HEK293 (cell line): ENCODE measurements around the gene GAA.

Source experiments
- CTCF ChIA-PET: fragments of 350-600 bp; formaldehyde crosslinking; extraction: SDS; loops from one replicate; lab custom pipeline; 2021; ENCODE audit warnings: antibody characterized with exemption; lab: Yijun Ruan, JAX
- POLR2A ChIA-PET: fragments of 300-600 bp; formaldehyde crosslinking; extraction: SDS; loops from one replicate; lab custom pipeline; 2020; ENCODE audit warnings: antibody characterized with exemption, inconsistent platforms; lab: Yijun Ruan, JAX
- H3K27ac ChIP-seq: fragments of 200-500 bp; sonication (Bioruptor generic); 2 replicates; pipeline ENCODE4 v1.5.1; 2014; ENCODE audit warnings: low read depth, low read length, control low read depth, inconsistent platforms; ENCODE audit errors: extremely low read depth
- H3K36me3 ChIP-seq, 2 experiments: fragments of 200-500 bp in 1 of 2; sonication (Bioruptor generic) in 1 of 2; 1 replicate in 1 of 2; 2 replicates in 1 of 2; pipeline ENCODE4 v1.5.1; 2014 to 2017; ENCODE audit warnings: inconsistent platforms in 2 of 2, low read length in 2 of 2; ENCODE audit not compliant: control insufficient read depth in 2 of 2, insufficient read depth in 1 of 2
- H3K4me1 ChIP-seq: fragments of 200-500 bp; sonication (Bioruptor generic); 2 replicates; pipeline ENCODE4 v1.5.1; 2014; ENCODE audit warnings: mild to moderate bottlenecking, low read length, inconsistent platforms; ENCODE audit not compliant: control insufficient read depth, insufficient read depth
- H3K4me3 ChIP-seq: 2 replicates; pipeline ENCODE4 v1.5.1; 2011; ENCODE audit warnings: low read depth, mild to moderate bottlenecking, control low read depth, low read length, moderate library complexity
- H3K9me3 ChIP-seq: fragments of 200-500 bp; sonication (Bioruptor generic); 2 replicates; pipeline ENCODE4 v1.5.1; 2014; ENCODE audit warnings: low read depth, low read length, inconsistent platforms; ENCODE audit not compliant: control insufficient read depth, insufficient read depth
- EGR2 ChIP-seq: fragments of 450-650 bp; formaldehyde crosslinking; IDR thresholded peaks from 2 replicates; pipeline ENCODE4 v1.5.1; 2016; ENCODE audit warnings: low read depth, missing biosample characterization, missing genetic modification characterization
- GLIS1 ChIP-seq: fragments of 450-650 bp; formaldehyde crosslinking; IDR thresholded peaks from 2 replicates; pipeline ENCODE4 v1.5.1; 2016; ENCODE audit warnings: missing biosample characterization, missing genetic modification characterization
- KLF1 ChIP-seq: fragments of 450-650 bp; formaldehyde crosslinking; IDR thresholded peaks from 2 replicates; pipeline ENCODE4 v1.5.1; 2016; ENCODE audit warnings: missing biosample characterization, missing genetic modification characterization
- REPIN1 ChIP-seq: fragments of 450-650 bp; formaldehyde crosslinking; IDR thresholded peaks from 2 replicates; pipeline ENCODE4 v1.5.1; 2017; ENCODE audit warnings: missing biosample characterization, missing genetic modification characterization, low read depth
- SP7 ChIP-seq: fragments of 450-650 bp; formaldehyde crosslinking; IDR thresholded peaks from 2 replicates; pipeline ENCODE4 v1.5.1; 2016; ENCODE audit warnings: missing biosample characterization, missing genetic modification characterization
- ZBTB20 ChIP-seq: fragments of 450-650 bp; formaldehyde crosslinking; IDR thresholded peaks from 2 replicates; pipeline ENCODE4 v1.5.1; 2016; ENCODE audit warnings: missing biosample characterization, missing genetic modification characterization
- ZIC2 ChIP-seq: fragments of 450-650 bp; formaldehyde crosslinking; IDR thresholded peaks from 2 replicates; pipeline ENCODE4 v1.5.1; 2016; ENCODE audit warnings: missing biosample characterization, missing genetic modification characterization
- ZNF138 ChIP-seq: fragments of 450-650 bp; formaldehyde crosslinking; IDR thresholded peaks from 2 replicates; pipeline ENCODE4 v1.5.1; 2016; ENCODE audit warnings: missing biosample characterization, missing genetic modification characterization, borderline replicate concordance
- ZNF266 ChIP-seq: fragments of 450-650 bp; formaldehyde crosslinking; IDR thresholded peaks from 2 replicates; pipeline ENCODE4 v1.5.1; 2016; ENCODE audit warnings: missing biosample characterization, missing genetic modification characterization, low read depth
- ZNF292 ChIP-seq: fragments of 450-650 bp; formaldehyde crosslinking; IDR thresholded peaks from 2 replicates; pipeline ENCODE4 v1.5.1; 2016; ENCODE audit warnings: low read depth, missing biosample characterization, missing genetic modification characterization, borderline replicate concordance
- ZNF404 ChIP-seq: fragments of 450-650 bp; formaldehyde crosslinking; IDR thresholded peaks from 2 replicates; pipeline ENCODE4 v1.5.1; 2017; ENCODE audit warnings: missing biosample characterization, missing genetic modification characterization
- ZNF501 ChIP-seq: fragments of 450-650 bp; formaldehyde crosslinking; IDR thresholded peaks from 2 replicates; pipeline ENCODE4 v1.5.1; 2016; ENCODE audit warnings: missing biosample characterization, missing genetic modification characterization
- ZNF571 ChIP-seq: fragments of 450-650 bp; formaldehyde crosslinking; IDR thresholded peaks from 2 replicates; pipeline ENCODE4 v1.5.0; 2017; ENCODE audit warnings: missing biosample characterization, missing genetic modification characterization
- ZNF830 ChIP-seq: fragments of 450-650 bp; IDR thresholded peaks from 2 replicates; pipeline ENCODE4 v1.5.0; 2018; ENCODE audit warnings: missing biosample characterization, missing genetic modification characterization, low read depth, mild to moderate bottlenecking, moderate library complexity
- TF ChIP-seq, protein P1 (sequence below): fragments of 450-650 bp; formaldehyde crosslinking; IDR thresholded peaks from 2 replicates; pipeline ENCODE4 v1.5.1; 2016; ENCODE audit warnings: missing biosample characterization, missing genetic modification characterization
- TF ChIP-seq, protein P2 (sequence below): fragments of 450-650 bp; formaldehyde crosslinking; IDR thresholded peaks from 2 replicates; pipeline ENCODE4 v1.5.1; 2017; ENCODE audit warnings: missing biosample characterization, missing genetic modification characterization
- TF ChIP-seq, protein P3 (sequence below): fragments of 450-650 bp; formaldehyde crosslinking; IDR thresholded peaks from 2 replicates; pipeline ENCODE4 v1.5.1; 2016; ENCODE audit warnings: missing biosample characterization, missing genetic modification characterization

The GAA gene

DNA sequence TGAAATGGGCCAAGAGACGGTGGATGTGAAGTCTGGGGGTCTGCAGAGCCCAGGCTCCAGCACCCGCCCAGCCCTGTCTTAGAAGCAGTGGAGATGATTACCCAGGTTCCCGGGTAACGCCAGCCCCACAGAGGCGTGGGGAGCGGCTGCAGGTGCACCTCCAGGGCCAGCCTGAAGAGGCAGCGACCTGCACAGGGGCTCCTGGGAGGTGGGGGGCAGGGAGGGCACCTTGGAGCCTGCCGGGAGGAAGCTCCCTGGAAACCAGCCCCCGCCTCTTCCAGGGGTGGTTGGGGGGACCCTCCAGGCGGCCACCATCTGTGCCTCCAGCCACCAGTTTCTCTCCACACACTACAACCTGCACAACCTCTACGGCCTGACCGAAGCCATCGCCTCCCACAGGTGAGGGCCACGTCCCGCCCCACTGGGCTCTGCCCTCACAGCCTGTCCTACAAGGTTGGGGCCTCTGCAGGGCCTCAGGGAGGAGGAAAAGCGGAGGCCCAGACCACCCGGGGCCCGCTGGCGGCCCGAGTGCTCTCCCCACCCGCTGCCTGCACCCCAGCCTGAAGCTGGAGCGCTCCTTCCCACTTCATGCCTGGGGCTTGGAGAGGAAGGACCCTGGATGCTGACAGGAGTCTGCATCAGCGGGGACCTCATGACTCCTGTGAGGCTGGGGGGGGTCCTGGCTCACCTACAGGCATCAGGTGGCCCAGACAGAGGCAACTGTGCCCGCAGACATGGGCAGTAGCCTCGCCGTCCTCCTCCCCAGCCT is 10.5 kb downstream of the GAA start:
- peak; percentile 49; the same call in 1 of the 2 replicates for TF ChIP-seq ZBTB20
- TF ChIP-seq ZNF571 (tag by site-specific recombination) = no peak
- Histone ChIP-seq H3K27ac (no peak overlapping the region), H3K4me3 (no peak overlapping the region), H3K36me3 (peaks cover 0 to 23% of the 10 kb centered on the region in 2 experiments; a peak in 1 of 3 replicates), H3K9me3 (no peaks in the 10 kb centered on the region), H3K4me1 (no peaks in the 10 kb centered on the region)
- CTCF ChIA-PET = interaction anchor here (1.0 to 2.7 kb wide), 2 partner anchors 10 to 11 kb away, joined by 5 to 12 read pairs; partner anchors contain the start of gene GAA
- POLR2A ChIA-PET = interaction anchor here (1.3 kb wide), 1 partner anchor 10 kb away, joined by 7 read pairs; the partner anchor contains the start of gene GAA

DNA sequence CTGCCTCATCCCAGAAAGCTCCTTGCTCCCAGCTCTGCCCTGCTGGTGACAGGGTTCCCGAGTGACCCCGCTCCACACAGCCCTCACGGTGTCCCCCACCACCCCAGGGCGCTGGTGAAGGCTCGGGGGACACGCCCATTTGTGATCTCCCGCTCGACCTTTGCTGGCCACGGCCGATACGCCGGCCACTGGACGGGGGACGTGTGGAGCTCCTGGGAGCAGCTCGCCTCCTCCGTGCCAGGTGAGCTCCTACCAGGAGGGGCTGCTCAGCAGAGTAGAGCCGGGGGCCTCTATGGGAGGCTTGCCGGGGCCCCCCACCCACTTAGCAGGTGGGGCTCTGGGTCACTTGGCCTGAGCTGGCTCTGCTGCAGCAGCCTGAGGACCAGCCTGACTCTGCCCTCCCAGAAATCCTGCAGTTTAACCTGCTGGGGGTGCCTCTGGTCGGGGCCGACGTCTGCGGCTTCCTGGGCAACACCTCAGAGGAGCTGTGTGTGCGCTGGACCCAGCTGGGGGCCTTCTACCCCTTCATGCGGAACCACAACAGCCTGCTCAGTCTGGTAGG is 11.2 kb downstream of the GAA start:
- no peak overlapping the region for H3K4me3 ChIP-seq
- TF ChIP-seq ZNF138 (tag by site-specific recombination) (no peak), ZNF501 (tag by site-specific recombination) (no peak), ZNF266 (tag by site-specific recombination) (no peak), SP7 (tag by site-specific recombination) (no peak), KLF1 (tag by site-specific recombination) (no peak), ZNF292 (tag by site-specific recombination) (no peak), ZNF404 (tag by site-specific recombination) (no peak), ZNF830 (tag by site-specific recombination) (no peak), REPIN1 (tag by site-specific recombination) (no peak), EGR2 (no peak)
- TF ChIP-seq, protein P1, sequence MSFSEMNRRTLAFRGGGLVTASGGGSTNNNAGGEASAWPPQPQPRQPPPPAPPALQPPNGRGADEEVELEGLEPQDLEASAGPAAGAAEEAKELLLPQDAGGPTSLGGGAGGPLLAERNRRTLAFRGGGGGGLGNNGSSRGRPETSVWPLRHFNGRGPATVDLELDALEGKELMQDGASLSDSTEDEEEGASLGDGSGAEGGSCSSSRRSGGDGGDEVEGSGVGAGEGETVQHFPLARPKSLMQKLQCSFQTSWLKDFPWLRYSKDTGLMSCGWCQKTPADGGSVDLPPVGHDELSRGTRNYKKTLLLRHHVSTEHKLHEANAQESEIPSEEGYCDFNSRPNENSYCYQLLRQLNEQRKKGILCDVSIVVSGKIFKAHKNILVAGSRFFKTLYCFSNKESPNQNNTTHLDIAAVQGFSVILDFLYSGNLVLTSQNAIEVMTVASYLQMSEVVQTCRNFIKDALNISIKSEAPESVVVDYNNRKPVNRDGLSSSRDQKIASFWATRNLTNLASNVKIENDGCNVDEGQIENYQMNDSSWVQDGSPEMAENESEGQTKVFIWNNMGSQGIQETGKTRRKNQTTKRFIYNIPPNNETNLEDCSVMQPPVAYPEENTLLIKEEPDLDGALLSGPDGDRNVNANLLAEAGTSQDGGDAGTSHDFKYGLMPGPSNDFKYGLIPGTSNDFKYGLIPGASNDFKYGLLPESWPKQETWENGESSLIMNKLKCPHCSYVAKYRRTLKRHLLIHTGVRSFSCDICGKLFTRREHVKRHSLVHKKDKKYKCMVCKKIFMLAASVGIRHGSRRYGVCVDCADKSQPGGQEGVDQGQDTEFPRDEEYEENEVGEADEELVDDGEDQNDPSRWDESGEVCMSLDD (tag by site-specific recombination) = no peak
- POLR2A ChIA-PET = interaction anchor here (0.7 to 1.3 kb wide), 2 partner anchors 10 to 11 kb away, joined by 3 to 7 read pairs; partner anchors contain the start of gene GAA
- CTCF ChIA-PET = interaction anchor here (1.0 kb wide), 1 partner anchor 11 kb away, joined by 5 read pairs; the partner anchor contains the start of gene GAA
- peaks cover 0 to 28% of the 10 kb centered on the region in 2 experiments; a peak in 1 of 3 replicates for H3K36me3 ChIP-seq
- H3K9me3 ChIP-seq = no peaks in the 10 kb centered on the region
- H3K27ac ChIP-seq = no peak overlapping the region
- H3K4me1 ChIP-seq = no peaks in the 10 kb centered on the region

DNA sequence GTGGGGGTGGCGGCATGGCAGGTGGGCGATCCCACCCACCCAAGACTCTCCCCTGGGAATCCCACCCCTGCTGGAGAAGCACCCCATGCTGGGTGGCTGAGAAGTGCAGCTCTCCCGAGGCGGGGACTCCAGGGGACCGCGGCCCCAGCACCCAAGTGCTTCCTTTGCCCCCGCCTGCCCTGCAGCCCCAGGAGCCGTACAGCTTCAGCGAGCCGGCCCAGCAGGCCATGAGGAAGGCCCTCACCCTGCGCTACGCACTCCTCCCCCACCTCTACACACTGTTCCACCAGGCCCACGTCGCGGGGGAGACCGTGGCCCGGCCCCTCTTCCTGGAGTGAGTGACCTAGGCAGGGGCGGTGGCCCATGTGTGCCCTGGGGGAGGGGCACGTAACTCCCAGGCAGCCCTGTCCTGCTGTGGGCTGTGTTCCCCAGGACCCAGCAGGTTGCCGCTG is 11.7 kb downstream of the GAA start:
- peaks cover 0 to 25% of the 10 kb centered on the region in 2 experiments; a peak in 1 of 3 replicates for H3K36me3 ChIP-seq
- POLR2A ChIA-PET = interaction anchor here (0.7 to 1.3 kb wide), 2 partner anchors 10 to 12 kb away, joined by 3 to 7 read pairs; partner anchors contain the start of gene GAA
- no peaks in the 10 kb centered on the region for H3K4me1 ChIP-seq
- TF ChIP-seq, protein P2, sequence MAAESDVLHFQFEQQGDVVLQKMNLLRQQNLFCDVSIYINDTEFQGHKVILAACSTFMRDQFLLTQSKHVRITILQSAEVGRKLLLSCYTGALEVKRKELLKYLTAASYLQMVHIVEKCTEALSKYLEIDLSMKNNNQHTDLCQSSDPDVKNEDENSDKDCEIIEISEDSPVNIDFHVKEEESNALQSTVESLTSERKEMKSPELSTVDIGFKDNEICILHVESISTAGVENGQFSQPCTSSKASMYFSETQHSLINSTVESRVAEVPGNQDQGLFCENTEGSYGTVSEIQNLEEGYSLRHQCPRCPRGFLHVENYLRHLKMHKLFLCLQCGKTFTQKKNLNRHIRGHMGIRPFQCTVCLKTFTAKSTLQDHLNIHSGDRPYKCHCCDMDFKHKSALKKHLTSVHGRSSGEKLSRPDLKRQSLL (tag by site-specific recombination) = no peak
- TF ChIP-seq EGR2 = peak; percentile 30; the same call in 1 of the 2 replicates
- TF ChIP-seq, protein P3, sequence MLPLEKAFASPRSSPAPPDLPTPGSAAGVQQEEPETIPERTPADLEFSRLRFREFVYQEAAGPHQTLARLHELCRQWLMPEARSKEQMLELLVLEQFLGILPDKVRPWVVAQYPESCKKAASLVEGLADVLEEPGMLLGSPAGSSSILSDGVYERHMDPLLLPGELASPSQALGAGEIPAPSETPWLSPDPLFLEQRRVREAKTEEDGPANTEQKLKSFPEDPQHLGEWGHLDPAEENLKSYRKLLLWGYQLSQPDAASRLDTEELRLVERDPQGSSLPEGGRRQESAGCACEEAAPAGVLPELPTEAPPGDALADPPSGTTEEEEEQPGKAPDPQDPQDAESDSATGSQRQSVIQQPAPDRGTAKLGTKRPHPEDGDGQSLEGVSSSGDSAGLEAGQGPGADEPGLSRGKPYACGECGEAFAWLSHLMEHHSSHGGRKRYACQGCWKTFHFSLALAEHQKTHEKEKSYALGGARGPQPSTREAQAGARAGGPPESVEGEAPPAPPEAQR (tag by site-specific recombination) = no peak
- peak; percentile 97 for TF ChIP-seq ZIC2 (tag by site-specific recombination)
- TF ChIP-seq GLIS1 (tag by site-specific recombination) = peak; percentile 66
- no peak overlapping the region for H3K4me3 ChIP-seq
- H3K9me3 ChIP-seq = no peaks in the 10 kb centered on the region
- CTCF ChIA-PET = interaction anchor here (1.0 kb wide), 1 partner anchor 12 kb away, joined by 5 read pairs; the partner anchor contains the start of gene GAA
- H3K27ac ChIP-seq = no peak overlapping the region
